ENCODE results near the gene RARB.

GRCh38 chr3:25558796-25559195, 130.7 kb downstream of the RARB start:
- TF ChIP-seq ZC3H4 (CRISPR knock-in tag; IDR thresholded peaks at IDR 0.05; ENCODE audit: borderline replicate concordance) (no peak), NFIC (IDR thresholded peaks at IDR 0.05; ENCODE audit: low read length) (no peak), ZNF235 (CRISPR knock-in tag; IDR thresholded peaks at IDR 0.05; ENCODE audit: borderline replicate concordance) (no peak), USF2 (IDR thresholded peaks at IDR 0.05; ENCODE audit: low read depth, low read length) (no peak), USF2 (CRISPR knock-in tag; IDR thresholded peaks at IDR 0.05; ENCODE audit: borderline replicate concordance) (no peak), CTCF (CRISPR knock-in tag; IDR thresholded peaks at IDR 0.05) (no peak), ETV6 (CRISPR knock-in tag; conservative IDR thresholded peaks at IDR 0.05) (no peak), IRF1 (CRISPR knock-in tag; IDR thresholded peaks at IDR 0.05; ENCODE audit: low read depth) (no peak), POLR2A (IDR thresholded peaks at IDR 0.05; ENCODE audit: insufficient read depth in 1 of 2, low read depth in 2 of 2, low read length in 2 of 2) (no peak), PCBP2 (optimal IDR thresholded peaks at IDR 0.05; ENCODE audit: low read depth, low read length, poor library complexity, severe bottlenecking) (no peak), ZFAT (CRISPR knock-in tag; conservative IDR thresholded peaks at IDR 0.05) (no peak)

Data from HepG2 (cell line).